Measurements from ENCODE around the gene PDE6B. TPM values are rescaled to one million over a fixed set of nuclear protein-coding genes. Genes with fewer than 3 reads are reported as not detected.

Gene PDE6B
- total RNA-seq, 1 donor from 2014 or later = 12.2 TPM

DNA sequence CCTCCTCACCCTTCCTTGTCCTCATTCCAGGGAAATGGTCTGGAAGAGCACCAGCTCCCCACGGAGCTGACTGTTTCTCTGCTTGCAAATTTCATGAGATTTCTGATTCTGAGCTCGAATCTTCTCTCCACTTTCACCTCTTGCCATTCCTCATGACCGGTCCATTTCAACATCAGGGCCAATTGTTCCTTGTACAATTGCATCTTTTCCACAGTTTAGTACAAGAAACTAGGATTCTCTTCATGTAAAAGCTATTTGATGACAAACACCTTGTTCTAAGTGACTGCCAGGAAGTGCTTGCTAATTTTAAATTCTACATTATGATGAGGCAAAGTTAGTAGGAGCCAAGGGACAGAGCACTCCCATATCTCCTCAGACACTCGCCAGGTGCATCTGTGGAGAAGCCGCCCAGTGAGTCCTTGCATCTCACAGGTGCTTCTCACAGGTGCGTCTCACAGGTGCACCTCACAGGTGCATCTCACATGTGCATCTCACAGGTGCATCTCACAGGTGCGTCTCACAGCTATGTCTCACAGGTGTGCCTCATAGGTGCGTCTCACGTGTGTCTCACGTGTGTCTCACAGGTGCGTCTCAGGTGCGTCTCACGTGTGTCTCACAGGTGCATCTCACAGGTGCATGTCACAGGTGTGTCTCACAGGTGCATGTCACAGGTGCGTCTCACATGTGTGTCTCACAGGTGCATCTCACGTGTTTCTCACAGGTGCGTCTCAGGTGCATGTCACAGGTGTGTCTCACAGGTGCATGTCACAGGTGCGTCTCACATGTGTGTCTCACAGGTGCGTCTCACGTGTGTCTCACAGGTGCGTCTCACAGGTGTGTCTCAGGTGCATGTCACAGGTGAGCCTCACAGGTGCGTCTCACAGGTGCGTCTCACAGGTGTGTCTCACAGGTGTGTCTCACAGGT is 3.0 kb upstream of the PDE6B start:
- no peak overlapping the region for H3K4me3 Mint-ChIP-seq

DNA sequence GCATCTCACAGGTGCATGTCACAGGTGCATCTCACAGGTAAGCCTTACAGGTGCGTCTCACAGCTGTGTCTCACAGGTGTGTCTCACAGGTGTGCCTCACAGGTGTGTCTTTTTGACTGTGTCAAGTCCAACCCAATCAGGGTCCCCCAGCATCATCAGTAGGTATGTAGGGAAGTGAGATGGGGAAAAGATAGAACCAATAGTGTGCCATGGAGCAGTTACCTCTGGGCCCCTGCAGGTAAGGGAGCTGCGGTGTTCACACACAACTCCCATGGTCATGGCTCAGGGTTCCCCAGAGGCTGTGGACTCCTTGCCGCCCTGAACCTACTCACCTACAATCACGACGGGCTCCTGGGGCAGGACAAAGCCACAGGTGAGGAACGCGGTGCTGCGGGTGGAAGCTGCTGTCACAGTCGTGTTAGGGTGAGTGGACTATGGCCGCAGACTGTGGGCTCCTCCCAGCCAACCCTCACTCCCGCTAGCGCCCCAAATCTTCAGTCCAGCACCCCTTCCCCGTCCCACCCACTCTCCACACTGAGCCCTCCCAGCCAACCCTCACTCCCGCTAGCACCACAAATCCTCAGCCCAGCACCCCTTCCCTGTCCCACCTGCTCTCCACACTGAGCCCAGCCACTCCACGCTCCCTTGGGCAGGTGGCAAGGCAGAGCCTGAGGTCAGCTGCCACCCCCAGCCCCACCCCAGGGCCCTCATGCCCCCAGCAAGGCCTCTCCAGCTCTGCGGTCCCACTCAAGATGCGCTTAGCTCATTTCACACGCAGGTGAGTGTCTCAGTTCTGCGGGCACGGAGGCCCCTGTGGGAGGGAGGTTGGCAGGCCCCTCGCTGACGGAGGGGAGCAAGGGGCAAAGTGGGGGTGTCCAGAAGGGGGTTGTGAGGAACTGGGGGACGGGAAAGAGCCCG is 2.1 kb upstream of the PDE6B start:
- Mint-ChIP-seq H3K4me1 (ENCODE audit: unreplicated experiment) (peaks cover 4% of the 10 kb centered on the region), H3K27ac (no peak overlapping the region), H3K36me3 (no peaks in the 10 kb centered on the region), H3K4me3 (no peak overlapping the region), H3K9me3 (no peaks in the 10 kb centered on the region), H3K27me3 (peaks cover 14% of the 10 kb centered on the region)
- TF ChIP-seq, protein P1, sequence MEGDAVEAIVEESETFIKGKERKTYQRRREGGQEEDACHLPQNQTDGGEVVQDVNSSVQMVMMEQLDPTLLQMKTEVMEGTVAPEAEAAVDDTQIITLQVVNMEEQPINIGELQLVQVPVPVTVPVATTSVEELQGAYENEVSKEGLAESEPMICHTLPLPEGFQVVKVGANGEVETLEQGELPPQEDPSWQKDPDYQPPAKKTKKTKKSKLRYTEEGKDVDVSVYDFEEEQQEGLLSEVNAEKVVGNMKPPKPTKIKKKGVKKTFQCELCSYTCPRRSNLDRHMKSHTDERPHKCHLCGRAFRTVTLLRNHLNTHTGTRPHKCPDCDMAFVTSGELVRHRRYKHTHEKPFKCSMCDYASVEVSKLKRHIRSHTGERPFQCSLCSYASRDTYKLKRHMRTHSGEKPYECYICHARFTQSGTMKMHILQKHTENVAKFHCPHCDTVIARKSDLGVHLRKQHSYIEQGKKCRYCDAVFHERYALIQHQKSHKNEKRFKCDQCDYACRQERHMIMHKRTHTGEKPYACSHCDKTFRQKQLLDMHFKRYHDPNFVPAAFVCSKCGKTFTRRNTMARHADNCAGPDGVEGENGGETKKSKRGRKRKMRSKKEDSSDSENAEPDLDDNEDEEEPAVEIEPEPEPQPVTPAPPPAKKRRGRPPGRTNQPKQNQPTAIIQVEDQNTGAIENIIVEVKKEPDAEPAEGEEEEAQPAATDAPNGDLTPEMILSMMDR (conservative IDR thresholded peaks at IDR 0.05) = no peak
- no peak for DNase-seq (ENCODE audit: extremely low spot score, unreplicated experiment)

More for the DNA sequence above, 3.0 kb upstream of the PDE6B start:
- Mint-ChIP-seq H3K4me1 (ENCODE audit: unreplicated experiment) (peaks cover 4% of the 10 kb centered on the region), H3K27me3 (peaks cover 20% of the 10 kb centered on the region), H3K36me3 (no peaks in the 10 kb centered on the region), H3K27ac (no peak overlapping the region), H3K9me3 (no peaks in the 10 kb centered on the region)
- TF ChIP-seq, protein P1 (conservative IDR thresholded peaks at IDR 0.05) = no peak
- no peak for DNase-seq (ENCODE audit: extremely low spot score, unreplicated experiment)

DNA sequence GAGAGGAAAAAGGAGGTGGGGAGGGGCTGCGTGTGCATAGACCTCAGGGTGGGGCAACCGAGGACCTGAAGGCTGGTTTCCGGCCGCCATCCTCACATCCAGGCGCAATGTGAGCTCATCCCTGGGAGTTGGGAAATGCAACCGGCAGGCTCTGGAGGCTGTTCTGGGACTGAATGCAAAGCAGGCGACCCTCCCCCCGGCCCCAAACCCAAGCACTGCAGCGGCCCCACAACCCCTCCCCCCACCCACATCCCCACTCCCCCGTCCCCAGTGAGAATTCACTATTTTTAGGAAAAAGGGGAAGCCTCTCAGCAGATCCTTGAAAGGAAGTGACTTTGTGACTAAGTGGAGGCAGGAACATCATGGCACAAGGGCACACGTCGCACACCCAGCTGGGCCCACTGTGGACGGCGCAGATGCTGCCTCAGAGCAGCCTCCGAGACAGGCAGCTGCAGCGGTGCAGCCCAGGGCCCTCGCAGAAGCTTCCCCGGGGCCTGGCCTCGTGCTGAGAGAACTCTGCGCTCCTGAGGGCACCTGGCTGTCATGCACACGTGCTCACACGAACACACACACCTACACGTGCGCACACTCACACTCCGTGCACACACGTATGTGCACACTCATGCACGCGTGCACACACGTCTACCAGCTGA is 1.3 kb upstream of the PDE6B start:
- H3K4me1 Mint-ChIP-seq (ENCODE audit: unreplicated experiment) = peaks cover 4% of the 10 kb centered on the region
- H3K27me3 Mint-ChIP-seq = peaks cover 14% of the 10 kb centered on the region
- TF ChIP-seq, protein P1 (conservative IDR thresholded peaks at IDR 0.05) = no peak
- no peak overlapping the region for H3K27ac Mint-ChIP-seq
- no peak overlapping the region for H3K4me3 Mint-ChIP-seq
- DNase-seq (ENCODE audit: extremely low spot score, unreplicated experiment) = no peak
- H3K9me3 Mint-ChIP-seq = no peaks in the 10 kb centered on the region
- H3K36me3 Mint-ChIP-seq = no peaks in the 10 kb centered on the region

DNA sequence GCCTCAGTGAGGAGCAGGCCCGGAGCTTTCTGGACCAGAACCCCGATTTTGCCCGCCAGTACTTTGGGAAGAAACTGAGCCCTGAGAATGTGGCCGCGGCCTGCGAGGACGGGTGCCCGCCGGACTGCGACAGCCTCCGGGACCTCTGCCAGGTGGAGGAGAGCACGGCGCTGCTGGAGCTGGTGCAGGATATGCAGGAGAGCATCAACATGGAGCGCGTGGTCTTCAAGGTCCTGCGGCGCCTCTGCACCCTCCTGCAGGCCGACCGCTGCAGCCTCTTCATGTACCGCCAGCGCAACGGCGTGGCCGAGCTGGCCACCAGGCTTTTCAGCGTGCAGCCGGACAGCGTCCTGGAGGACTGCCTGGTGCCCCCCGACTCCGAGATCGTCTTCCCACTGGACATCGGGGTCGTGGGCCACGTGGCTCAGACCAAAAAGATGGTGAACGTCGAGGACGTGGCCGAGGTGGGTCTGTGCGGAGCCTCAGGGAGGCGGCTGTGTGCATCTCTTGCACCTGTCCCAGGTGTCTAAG is 323 bp downstream of the PDE6B start:
- no peak overlapping the region for H3K27ac Mint-ChIP-seq
- TF ChIP-seq, protein P1 (conservative IDR thresholded peaks at IDR 0.05) = no peak

More for the DNA sequence above, 323 bp downstream of the PDE6B start:
- H3K4me3 Mint-ChIP-seq = no peak overlapping the region
- peaks cover 4% of the 10 kb centered on the region for H3K4me1 Mint-ChIP-seq (ENCODE audit: unreplicated experiment)
- H3K27me3 Mint-ChIP-seq = peaks cover 10% of the 10 kb centered on the region
- no peaks in the 10 kb centered on the region for H3K36me3 Mint-ChIP-seq
- H3K9me3 Mint-ChIP-seq = no peaks in the 10 kb centered on the region
- DNase-seq (ENCODE audit: extremely low spot score, unreplicated experiment) = no peak

Measured in type B pancreatic cell (in vitro differentiated cells).